NCI-H460 (cell line): ENCODE measurements around the gene NAA50. TPM values are rescaled to one million over a fixed set of nuclear protein-coding genes. Genes with fewer than 3 reads are reported as not detected.

ENCODE experiments used
- DNase-seq: peaks from one replicate; pipeline ENCODE4 v3.0.0-alpha.2; 2016; ENCODE audit warnings: low read depth; ENCODE audit errors: extremely low read depth
- total RNA-seq: library from RNA; depleted of rRNA; stranded (reverse); fragments of >200 nt; shearing (Covaris generic); gene quantifications from 2 replicates; pipeline ENCODE4 v1.2.3, GENCODE V29; 2014

Gene NAA50
- total RNA-seq, 1 experiment from 2014 or later = 183 TPM

- DNase-seq = no peak
These were observed 2.9 kb downstream of the NAA50 start for GRCh38 chr3:113743006-113743630.

- DNase-seq = no peak
These were observed 4.4 kb downstream of the NAA50 start for GRCh38 chr3:113741620-113742019.

- no peak for DNase-seq
These were observed 5.0 kb downstream of the NAA50 start for GRCh38 chr3:113741086-113741485.

DNA sequence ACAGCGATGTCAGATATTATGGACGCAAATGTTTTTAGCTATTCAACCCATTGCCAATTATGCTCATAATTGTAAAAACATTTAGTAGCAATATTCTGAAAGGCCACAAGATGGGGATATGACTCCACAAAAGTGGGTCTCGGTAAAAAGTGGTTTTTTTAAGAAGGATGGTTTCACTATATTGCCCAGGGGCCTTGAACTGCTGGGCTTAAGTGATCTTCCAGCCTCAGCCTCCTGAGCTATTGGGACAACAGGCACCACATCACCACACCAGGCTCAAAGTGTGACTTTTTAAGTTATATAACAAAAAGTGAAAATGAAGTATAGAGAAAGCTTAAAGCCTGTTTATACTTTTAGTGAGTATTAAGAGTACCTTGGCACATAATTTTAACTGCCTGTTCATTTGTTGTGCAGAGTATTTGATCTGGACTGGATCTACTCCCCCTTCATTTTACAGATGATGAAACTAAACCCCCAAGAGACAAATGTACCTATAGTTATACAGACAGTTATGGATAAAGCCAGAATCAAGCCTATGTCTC is 9.4 kb downstream of the NAA50 start:
- DNase-seq = peak; percentile 43

GRCh38 chr3:113731694-113732093 is 14.4 kb downstream of the NAA50 start:
- no peak for DNase-seq

GRCh38 chr3:113730550-113730949 is 15.5 kb downstream of the NAA50 start:
- no peak for DNase-seq

DNA sequence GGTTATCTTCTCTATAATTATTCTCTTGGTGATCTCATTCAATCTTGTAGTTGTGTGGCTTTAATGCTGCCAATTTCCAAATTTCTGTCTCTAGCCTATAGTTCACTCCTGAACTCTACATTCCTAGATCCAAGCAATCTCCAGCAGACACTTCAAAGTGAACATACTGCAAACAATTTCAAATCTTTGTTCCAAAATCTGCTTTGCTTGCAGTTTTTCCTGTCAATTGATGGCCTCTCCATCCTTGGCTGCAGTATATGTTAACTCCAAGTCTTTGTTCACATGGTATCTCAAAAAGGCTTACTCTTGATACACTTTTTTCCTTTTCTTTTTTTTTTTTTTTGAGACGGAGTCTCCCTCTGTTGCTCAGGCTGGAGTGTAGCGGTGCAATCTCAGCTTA is 17.4 kb downstream of the NAA50 start:
- DNase-seq = no peak

DNA sequence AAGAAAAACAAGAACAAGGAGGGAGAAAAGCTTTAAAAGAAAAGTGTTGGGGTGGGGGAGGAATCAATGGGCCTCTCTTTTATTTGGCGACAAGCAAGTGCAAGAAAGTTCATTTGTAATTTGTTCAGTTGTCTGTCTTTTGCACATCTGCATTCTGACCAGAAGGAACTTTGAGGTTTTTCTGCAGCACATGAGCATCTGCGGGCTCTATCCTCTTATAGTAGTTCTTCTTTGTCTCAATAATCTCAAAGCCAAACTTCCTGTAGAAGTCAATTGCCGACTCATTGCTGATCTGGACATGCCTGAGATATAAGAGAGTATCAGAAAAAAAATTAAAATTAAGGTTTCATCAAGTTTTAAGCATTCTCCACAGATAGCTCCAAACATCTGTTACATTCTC is 24.4 kb downstream of the NAA50 start:
- DNase-seq = no peak

- DNase-seq = no peak
These were observed 26.3 kb downstream of the NAA50 start for GRCh38 chr3:113719758-113720157.

DNA sequence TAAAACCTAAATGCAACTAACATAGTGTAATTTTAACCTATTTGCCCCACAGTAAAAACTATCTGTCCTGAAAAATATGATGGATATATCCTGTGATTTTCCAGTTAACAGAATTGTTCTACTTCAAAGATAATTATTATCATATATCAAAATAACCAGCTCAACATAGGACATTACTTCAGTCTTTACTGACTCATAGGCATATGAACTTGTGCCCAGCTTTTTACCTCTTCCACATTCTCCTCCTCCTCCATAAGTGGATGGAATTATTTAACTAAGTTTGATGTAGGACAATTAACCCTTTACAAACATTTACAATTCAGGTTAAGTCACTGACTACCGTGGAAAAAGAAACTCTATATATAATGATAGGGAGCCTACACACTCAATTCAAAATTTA is 26.8 kb downstream of the NAA50 start:
- DNase-seq = no peak

GRCh38 chr3:113717818-113718217 is 28.2 kb downstream of the NAA50 start:
- no peak for DNase-seq

GRCh38 chr3:113717308-113717707 is 28.7 kb downstream of the NAA50 start:
- no peak for DNase-seq

- DNase-seq = no peak
These were observed 31.3 kb downstream of the NAA50 start for GRCh38 chr3:113714702-113715101.

DNA sequence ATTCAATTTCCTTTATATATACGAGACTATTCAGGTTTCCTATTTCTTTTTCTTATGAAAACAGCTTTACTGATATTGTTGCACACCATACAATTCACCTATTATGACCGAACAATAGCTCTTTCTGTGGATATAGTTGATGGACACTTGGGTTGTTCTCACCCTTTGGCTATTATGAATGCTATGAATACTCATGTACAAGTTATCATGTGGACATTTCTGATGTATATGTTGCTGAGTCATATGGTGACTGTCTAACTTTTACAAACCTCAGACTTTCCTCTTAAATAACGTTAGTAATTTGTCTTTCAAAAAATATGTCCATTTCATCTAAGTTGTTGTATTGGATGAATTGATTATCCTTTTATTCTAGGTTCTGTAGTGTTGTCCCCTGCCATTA is 33.9 kb downstream of the NAA50 start:
- no peak for DNase-seq

- DNase-seq = no peak
These were observed 38.2 kb downstream of the NAA50 start for GRCh38 chr3:113707835-113708234.

DNA sequence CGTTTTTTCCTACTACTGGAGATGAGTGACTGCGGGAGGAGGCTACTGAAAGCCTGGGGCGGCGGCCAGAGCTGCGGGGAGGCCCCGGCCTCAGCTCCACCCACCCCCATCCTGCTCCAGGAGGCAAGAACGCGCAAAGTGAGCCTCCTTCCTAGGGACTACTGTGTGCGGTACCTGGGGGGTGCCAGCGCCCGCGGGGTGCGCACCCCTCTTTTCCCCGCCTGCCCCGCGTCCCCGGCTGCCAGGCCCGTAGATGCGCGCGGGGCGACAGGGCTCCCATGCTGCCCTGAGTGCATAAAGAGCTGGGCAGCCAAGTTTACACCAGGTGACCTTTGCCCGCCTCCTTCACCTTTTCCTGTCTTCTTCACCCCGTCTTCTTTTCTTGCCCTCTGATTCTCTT is 47.1 kb downstream of the NAA50 start:
- no peak for DNase-seq

GRCh38 chr3:113698213-113698742 is 47.8 kb downstream of the NAA50 start:
- DNase-seq = no peak

GRCh38 chr3:113697500-113698090 is 48.5 kb downstream of the NAA50 start:
- DNase-seq = no peak

DNA sequence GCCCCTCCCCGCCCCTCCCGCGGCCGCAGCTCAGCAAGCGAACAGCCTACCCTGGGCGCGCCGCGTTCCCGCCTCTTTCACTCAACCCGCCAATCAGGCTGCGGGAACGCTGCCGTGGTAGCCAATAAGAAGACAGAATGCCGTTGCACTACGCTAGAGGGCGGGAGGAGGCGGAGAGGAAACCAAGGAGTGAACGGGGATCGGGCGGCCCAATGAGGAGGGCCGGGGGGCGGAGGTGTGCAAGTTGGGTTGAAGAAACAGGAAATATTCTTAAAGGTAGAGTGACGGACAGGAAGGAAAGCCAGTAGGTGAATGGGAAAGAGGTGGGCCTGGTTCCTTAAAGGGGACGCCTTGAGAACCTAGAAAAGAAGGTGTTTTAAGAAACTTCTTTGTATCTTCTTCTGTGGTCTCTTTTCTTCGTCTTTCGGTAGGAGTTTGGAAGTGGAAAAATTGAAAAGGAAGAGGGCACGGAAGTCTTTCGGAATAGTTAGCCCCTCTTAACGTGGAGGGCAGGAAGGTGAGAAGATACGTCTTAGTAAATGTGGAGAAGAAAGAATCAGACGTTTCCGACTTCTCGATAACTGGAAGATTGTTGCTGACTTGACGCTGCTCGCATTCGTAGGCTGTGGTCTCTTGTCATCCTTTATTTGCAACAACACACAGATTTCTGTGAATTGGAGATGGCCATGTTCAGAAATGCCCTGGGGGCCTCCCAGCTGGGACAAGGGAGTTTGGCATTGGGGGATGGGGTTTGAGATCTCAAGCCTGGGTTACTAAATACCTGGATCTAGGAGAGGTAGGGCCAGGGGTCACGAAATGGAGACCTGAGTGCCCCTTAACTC is 49.2 kb downstream of the NAA50 start:
- DNase-seq = peak; percentile 97

DNA sequence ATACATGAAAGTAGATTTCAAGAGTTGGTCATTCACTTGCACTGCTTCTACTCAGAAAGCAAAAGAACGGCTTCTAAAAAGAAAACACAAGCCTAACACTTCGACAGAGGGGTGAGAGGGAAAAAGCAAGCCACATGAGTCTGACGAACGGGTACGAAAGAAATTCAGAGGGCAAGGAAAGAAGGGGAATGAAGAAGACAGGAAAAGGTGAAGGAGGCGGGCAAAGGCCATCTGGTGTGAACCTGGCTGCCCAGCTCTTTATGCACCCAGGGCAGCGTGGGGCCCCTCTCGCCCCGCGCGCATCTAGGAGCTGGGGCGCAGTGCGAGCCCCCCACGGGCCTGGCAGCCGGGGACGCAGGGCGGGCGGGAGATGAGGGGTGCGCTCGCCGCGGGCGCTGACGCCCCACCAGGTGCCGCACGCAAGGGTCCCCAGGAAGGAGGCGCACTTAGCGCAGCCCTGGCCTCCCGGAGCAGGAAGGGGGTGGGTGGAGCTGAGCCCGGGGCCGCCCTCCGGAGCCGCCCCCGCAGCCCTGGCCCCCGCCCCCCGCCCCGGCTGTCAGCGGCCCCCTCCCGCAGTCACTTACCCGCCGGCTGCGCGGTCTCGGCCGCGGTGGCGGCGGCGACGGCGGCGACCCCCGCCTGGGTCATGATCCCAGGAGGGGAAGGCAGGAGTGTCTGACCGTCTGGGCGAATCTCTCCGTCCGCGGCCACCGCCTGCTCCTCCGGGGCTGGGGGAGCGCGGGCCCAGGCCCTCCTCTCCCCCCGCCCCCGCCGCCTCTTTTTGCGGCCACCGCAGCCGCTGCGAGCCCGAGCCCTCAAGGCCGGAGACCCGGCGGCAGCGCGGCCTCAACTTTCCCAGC is 50.0 kb downstream of the NAA50 start, which contains the start of gene USF3:
Gene USF3, minus strand, starts transcription at position 857 of the 860 bp plus-strand sequence. CDS start 21,764 bp downstream, outside the sequence.
- DNase-seq = peak; percentile 34
